ENCODE measurements around the gene POTEI.
"Not testable (repeated sequence)": the region's sequence is repeated elsewhere in the genome, so short reads cannot be mapped to it uniquely, and the experiment has no call there.

POTEI gene

GRCh38 chr2:130510807-130511746 is 1.9 kb upstream of the POTEI start:
- not testable (repeated sequence) for FAIRE-seq; DNase-seq (ENCODE audit: insufficient read length, low spot score)

GRCh38 chr2:130491073-130491472 is 18.1 kb downstream of the POTEI start:
- FAIRE-seq; DNase-seq (ENCODE audit: insufficient read length, low spot score): not testable (repeated sequence)

- not testable (repeated sequence) for DNase-seq (ENCODE audit: insufficient read length, low spot score); FAIRE-seq
Measured at GRCh38 chr2:130455413-130455812, 53.7 kb downstream of the POTEI start.

GRCh38 chr2:130454712-130455083 is 54.4 kb downstream of the POTEI start:
- not testable (repeated sequence) for FAIRE-seq

GRCh38 chr2:130453955-130454711 is 55.0 kb downstream of the POTEI start:
- not testable (repeated sequence) for FAIRE-seq; DNase-seq (ENCODE audit: insufficient read length, low spot score)

More at GRCh38 chr2:130454712-130455083, 54.4 kb downstream of the POTEI start:
- not testable (repeated sequence) for DNase-seq (ENCODE audit: insufficient read length, low spot score)

- not testable (repeated sequence) for DNase-seq (ENCODE audit: insufficient read length, low spot score); FAIRE-seq
Measured at GRCh38 chr2:130452897-130453296, 56.2 kb downstream of the POTEI start.

GRCh38 chr2:130451823-130452222 is 57.3 kb downstream of the POTEI start:
- DNase-seq (ENCODE audit: insufficient read length, low spot score); FAIRE-seq: not testable (repeated sequence)

- not testable (repeated sequence) for DNase-seq (ENCODE audit: insufficient read length, low spot score); FAIRE-seq
Measured at GRCh38 chr2:130451278-130451677, 57.9 kb downstream of the POTEI start.

GRCh38 chr2:130450366-130450765 is 58.8 kb downstream of the POTEI start:
- not testable (repeated sequence) for FAIRE-seq

GRCh38 chr2:130427631-130428030 is 81.5 kb downstream of the POTEI start:
- not testable (repeated sequence) for FAIRE-seq; DNase-seq (ENCODE audit: insufficient read length, low spot score)

More at GRCh38 chr2:130450366-130450765, 58.8 kb downstream of the POTEI start:
- DNase-seq (ENCODE audit: insufficient read length, low spot score), result not testable (repeated sequence)

GRCh38 chr2:130418845-130419244 is 90.3 kb downstream of the POTEI start:
- FAIRE-seq; DNase-seq (ENCODE audit: insufficient read length, low spot score): not testable (repeated sequence)

- not testable (repeated sequence) for FAIRE-seq; DNase-seq (ENCODE audit: insufficient read length, low spot score)
Measured at GRCh38 chr2:130416693-130417092, 92.4 kb downstream of the POTEI start.

Data from H54 (cell line).